NCI-H1930 (cell line): ENCODE results near the gene CDK5RAP1.
"Not testable (repeated sequence)": the region's sequence is repeated elsewhere in the genome, so short reads cannot be mapped to it uniquely, and the experiment has no call there.

Experiments used
- DNase-seq, 2 experiments: peaks; one replicate each; lab custom pipeline; 2025; lab: John Stamatoyannopoulos, UW

The CDK5RAP1 gene

GRCh38 chr20:33401184-33401920, at the start of gene CDK5RAP1:
Gene CDK5RAP1, minus strand, starts transcription at chr20:33401519. Its CDS starts 4,455 bp downstream, at chr20:33397064.
- peak; percentile 90 to 91 for DNase-seq

GRCh38 chr20:33450867-33451266, 49.5 kb upstream of the CDK5RAP1 start:
- DNase-seq = no peak

GRCh38 chr20:33445881-33446625, 44.7 kb upstream of the CDK5RAP1 start:
- no peak for DNase-seq

GRCh38 chr20:33444797-33445560, 43.7 kb upstream of the CDK5RAP1 start:
- DNase-seq = no peak

GRCh38 chr20:33443512-33444239, 42.4 kb upstream of the CDK5RAP1 start, which contains the start of gene SNTA1:
Gene SNTA1, minus strand, starts transcription at chr20:33443763. Its CDS starts 143 bp downstream, at chr20:33443620.
- DNase-seq = peak; percentile 87 to 89

- peak in 1 of 2 experiments; percentile 33 for DNase-seq
Observed at GRCh38 chr20:33443006-33443511, 41.7 kb upstream of the CDK5RAP1 start.

- no peak for DNase-seq
Observed at GRCh38 chr20:33442136-33443005, 41.1 kb upstream of the CDK5RAP1 start.

- no peak for DNase-seq
Observed at GRCh38 chr20:33441142-33441955, 40.0 kb upstream of the CDK5RAP1 start.

- DNase-seq = not testable (repeated sequence)
Observed at GRCh38 chr20:33440562-33440961, 39.2 kb upstream of the CDK5RAP1 start.

- no peak for DNase-seq
Observed at GRCh38 chr20:33438481-33438880, 37.2 kb upstream of the CDK5RAP1 start.

GRCh38 chr20:33437141-33437911, 36.0 kb upstream of the CDK5RAP1 start:
- no peak for DNase-seq

- no peak for DNase-seq
Observed at GRCh38 chr20:33434434-33434833, 33.1 kb upstream of the CDK5RAP1 start.

- DNase-seq = no peak
Observed at GRCh38 chr20:33433465-33434234, 32.3 kb upstream of the CDK5RAP1 start.

GRCh38 chr20:33431797-33432381, 30.6 kb upstream of the CDK5RAP1 start:
- no peak for DNase-seq

- DNase-seq = not testable (repeated sequence)
Observed at GRCh38 chr20:33423875-33424274, 22.6 kb upstream of the CDK5RAP1 start.

- DNase-seq = no peak
Observed at GRCh38 chr20:33423141-33423834, 22.0 kb upstream of the CDK5RAP1 start.
